Smooth muscle cell (in vitro differentiated cells): Measurements from ENCODE around the gene ATF7IP2. TPM values are rescaled to one million over a fixed set of nuclear protein-coding genes. Genes with fewer than 3 reads are reported as not detected.

Source experiments
- DNase-seq: peaks from one replicate; lab custom pipeline; 2025; ENCODE audit not compliant: unreplicated experiment; lab: John Stamatoyannopoulos, UW
- H2AFZ ChIP-seq: fragments of 200-600 bp; sonication (generic); 2 replicates; pipeline ENCODE4 v1.6.0; 2016; ENCODE audit warnings: antibody characterized with exemption, low read depth, mild to moderate bottlenecking
- H3F3A ChIP-seq: fragments of 200-600 bp; sonication (generic); 2 replicates; pipeline ENCODE4 v1.6.0; 2017; ENCODE audit warnings: antibody characterized with exemption, low read depth
- H3K27ac ChIP-seq: fragments of 200-600 bp; sonication (generic); 2 replicates; pipeline ENCODE4 v1.5.1; 2016; ENCODE audit warnings: low read depth, mild to moderate bottlenecking
- H3K27me3 ChIP-seq: fragments of 200-600 bp; sonication (generic); 2 replicates; pipeline ENCODE4 v1.6.1; 2016; ENCODE audit warnings: low read depth, mild to moderate bottlenecking
- H3K36me3 ChIP-seq: fragments of 200-600 bp; sonication (generic); 2 replicates; pipeline ENCODE4 v1.5.1; 2016; ENCODE audit warnings: low read depth
- H3K4me1 ChIP-seq: fragments of 200-600 bp; sonication (generic); 2 replicates; pipeline ENCODE4 v1.5.1; 2016; ENCODE audit warnings: low read depth
- H3K4me2 ChIP-seq: fragments of 200-600 bp; sonication (generic); 2 replicates; pipeline ENCODE4 v1.6.0; 2016; ENCODE audit warnings: mild to moderate bottlenecking
- H3K4me3 ChIP-seq: fragments of 200-600 bp; sonication (generic); 2 replicates; pipeline ENCODE4 v1.5.1; 2016; ENCODE audit warnings: mild to moderate bottlenecking
- H3K79me2 ChIP-seq: fragments of 200-600 bp; sonication (generic); 2 replicates; pipeline ENCODE4 v1.6.0; 2016; ENCODE audit warnings: low read depth, mild to moderate bottlenecking
- H3K9ac ChIP-seq: fragments of 200-600 bp; sonication (generic); 2 replicates; pipeline ENCODE4 v1.6.0; 2016; ENCODE audit warnings: low read depth
- H3K9me3 ChIP-seq: fragments of 200-600 bp; sonication (generic); replicated peaks from 2 replicates; pipeline ENCODE4 v1.5.1; 2016; ENCODE audit warnings: low read depth
- H4K20me1 ChIP-seq: fragments of 200-600 bp; sonication (generic); 2 replicates; pipeline ENCODE4 v1.6.0; 2016; ENCODE audit warnings: low read depth
- WGBS: methylation state at CpG from one replicate; pipeline ENCODE4 v1.1.7; 2016; ENCODE audit warnings: low lambda C conversion rate; 5-methylcytosine and 5-hydroxymethylcytosine counted together
- polyA plus RNA-seq: library from polyadenylated mRNA; unstranded; fragments of >200 nt; fragmentation: Nextera tagmentation; extraction: Ambion mirVana; gene quantifications from 2 replicates; pipeline ENCODE4 v1.2.1, GENCODE V29; 2016
- total RNA-seq: library from RNA; depleted of rRNA; stranded (reverse); fragments of >200 nt; gene quantifications from 2 replicates; pipeline ENCODE4 v1.2.3, GENCODE V29; 2014
- TF ChIP-seq, protein P1 (sequence below): fragments of 200-600 bp; sonication (generic); IDR thresholded peaks from 2 replicates; pipeline ENCODE4 v1.5.1; 2017; ENCODE audit warnings: borderline replicate concordance, mild to moderate bottlenecking, antibody characterized with exemption; ENCODE audit not compliant: insufficient read depth, poor library complexity, severe bottlenecking

Gene ATF7IP2, protein sequence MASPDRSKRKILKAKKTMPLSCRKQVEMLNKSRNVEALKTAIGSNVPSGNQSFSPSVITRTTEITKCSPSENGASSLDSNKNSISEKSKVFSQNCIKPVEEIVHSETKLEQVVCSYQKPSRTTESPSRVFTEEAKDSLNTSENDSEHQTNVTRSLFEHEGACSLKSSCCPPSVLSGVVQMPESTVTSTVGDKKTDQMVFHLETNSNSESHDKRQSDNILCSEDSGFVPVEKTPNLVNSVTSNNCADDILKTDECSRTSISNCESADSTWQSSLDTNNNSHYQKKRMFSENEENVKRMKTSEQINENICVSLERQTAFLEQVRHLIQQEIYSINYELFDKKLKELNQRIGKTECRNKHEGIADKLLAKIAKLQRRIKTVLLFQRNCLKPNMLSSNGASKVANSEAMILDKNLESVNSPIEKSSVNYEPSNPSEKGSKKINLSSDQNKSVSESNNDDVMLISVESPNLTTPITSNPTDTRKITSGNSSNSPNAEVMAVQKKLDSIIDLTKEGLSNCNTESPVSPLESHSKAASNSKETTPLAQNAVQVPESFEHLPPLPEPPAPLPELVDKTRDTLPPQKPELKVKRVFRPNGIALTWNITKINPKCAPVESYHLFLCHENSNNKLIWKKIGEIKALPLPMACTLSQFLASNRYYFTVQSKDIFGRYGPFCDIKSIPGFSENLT
- 4.3 and 5.6 TPM in 2 replicates for total RNA-seq
- polyA plus RNA-seq, result 4.7 and 6.7 TPM in 2 replicates

DNA sequence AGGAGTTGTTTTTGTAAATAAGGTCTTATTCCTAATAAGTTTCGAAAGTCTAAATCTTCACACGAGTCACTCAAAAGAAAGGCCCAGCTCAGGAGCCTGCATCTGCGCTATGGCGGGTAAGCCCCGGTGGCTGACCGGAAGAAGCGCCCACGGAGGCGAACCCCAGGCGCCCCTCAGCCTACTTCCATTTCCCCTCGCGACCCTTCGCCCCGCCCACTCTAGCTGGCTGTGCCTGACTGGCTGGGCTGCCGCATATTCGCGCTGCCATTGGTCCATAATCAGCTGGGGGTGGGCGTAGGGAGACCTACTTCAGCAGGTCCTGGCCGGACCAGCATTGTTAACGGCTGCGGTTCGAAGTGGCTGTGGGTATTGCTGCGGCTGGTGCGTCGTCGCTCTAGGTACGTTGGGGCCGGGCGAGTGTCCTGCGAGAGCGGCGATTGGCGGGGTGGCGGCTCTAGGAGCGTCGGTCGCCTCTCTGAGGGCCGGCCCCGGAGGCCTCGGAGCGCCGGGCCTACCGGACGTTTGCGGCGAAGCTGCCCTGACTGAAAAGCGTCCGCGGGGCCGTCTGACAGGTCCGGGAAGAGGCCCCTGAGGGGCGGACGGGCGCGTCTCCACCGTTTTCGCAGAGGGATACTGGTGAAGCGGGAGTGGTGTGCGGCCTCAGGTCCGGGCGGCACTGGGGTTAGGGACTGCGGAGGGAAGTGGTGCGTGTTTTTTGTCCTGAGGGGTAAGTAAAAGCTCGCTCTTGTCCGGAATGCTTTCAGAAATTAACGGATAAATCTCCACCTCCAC lies at the start of gene ATF7IP2:
Gene ATF7IP2, plus strand, starts transcription at position 337 of the 792 bp plus-strand sequence. CDS start 44,560 bp downstream, outside the sequence.
- 5% methylated on average over 65 of the region's 66 CpGs for WGBS
- TF ChIP-seq, protein P1, sequence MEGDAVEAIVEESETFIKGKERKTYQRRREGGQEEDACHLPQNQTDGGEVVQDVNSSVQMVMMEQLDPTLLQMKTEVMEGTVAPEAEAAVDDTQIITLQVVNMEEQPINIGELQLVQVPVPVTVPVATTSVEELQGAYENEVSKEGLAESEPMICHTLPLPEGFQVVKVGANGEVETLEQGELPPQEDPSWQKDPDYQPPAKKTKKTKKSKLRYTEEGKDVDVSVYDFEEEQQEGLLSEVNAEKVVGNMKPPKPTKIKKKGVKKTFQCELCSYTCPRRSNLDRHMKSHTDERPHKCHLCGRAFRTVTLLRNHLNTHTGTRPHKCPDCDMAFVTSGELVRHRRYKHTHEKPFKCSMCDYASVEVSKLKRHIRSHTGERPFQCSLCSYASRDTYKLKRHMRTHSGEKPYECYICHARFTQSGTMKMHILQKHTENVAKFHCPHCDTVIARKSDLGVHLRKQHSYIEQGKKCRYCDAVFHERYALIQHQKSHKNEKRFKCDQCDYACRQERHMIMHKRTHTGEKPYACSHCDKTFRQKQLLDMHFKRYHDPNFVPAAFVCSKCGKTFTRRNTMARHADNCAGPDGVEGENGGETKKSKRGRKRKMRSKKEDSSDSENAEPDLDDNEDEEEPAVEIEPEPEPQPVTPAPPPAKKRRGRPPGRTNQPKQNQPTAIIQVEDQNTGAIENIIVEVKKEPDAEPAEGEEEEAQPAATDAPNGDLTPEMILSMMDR, result no peak
- H3K79me2 ChIP-seq, result peaks cover 17% of the 10 kb centered on the region
- no peaks in the 10 kb centered on the region for H4K20me1 ChIP-seq
- peak within 1 kb of the TSS; percentile 99 for H3K4me2 ChIP-seq
- peak within 1 kb of the TSS; percentile 79 for H3K4me3 ChIP-seq
- H3K9ac ChIP-seq, result peak within 1 kb of the TSS; percentile 59
- H3K27me3 ChIP-seq, result no peaks in the 10 kb centered on the region
- peaks cover 8% of the 10 kb centered on the region for H3K4me1 ChIP-seq
- no peaks in the 10 kb centered on the region for H3K36me3 ChIP-seq
- H3K9me3 ChIP-seq, result no peaks in the 10 kb centered on the region
- peak within 1 kb of the TSS; percentile 35 for H3K27ac ChIP-seq
- H2AFZ ChIP-seq, result peak within 1 kb of the TSS; percentile 95
- peak; percentile 73 for DNase-seq
- H3F3A ChIP-seq, result no peaks in the 10 kb centered on the region

DNA sequence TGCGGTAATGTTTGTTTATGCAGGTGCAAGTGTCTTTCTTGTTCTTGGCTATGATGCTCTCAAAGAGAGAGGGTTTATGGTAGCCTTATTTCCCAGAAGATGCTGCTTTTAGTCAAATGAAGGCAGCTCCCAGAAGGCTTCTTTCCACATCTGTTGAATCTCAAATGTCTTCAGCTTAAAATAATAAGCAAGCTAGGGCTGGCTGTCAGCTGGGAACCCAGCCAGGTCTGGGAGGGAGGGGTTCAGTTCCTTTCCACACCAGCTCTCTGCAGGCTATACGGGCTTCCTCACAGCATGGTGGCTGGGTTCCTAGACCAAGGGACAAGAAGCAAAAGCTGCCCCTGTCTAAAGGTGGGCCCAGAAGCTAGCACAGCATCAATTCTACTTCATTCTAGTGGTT lies 47.4 kb upstream of the ATF7IP2 start:
- TF ChIP-seq, protein P1, result no peak
- no peak overlapping the region for H3K4me3 ChIP-seq

DNA sequence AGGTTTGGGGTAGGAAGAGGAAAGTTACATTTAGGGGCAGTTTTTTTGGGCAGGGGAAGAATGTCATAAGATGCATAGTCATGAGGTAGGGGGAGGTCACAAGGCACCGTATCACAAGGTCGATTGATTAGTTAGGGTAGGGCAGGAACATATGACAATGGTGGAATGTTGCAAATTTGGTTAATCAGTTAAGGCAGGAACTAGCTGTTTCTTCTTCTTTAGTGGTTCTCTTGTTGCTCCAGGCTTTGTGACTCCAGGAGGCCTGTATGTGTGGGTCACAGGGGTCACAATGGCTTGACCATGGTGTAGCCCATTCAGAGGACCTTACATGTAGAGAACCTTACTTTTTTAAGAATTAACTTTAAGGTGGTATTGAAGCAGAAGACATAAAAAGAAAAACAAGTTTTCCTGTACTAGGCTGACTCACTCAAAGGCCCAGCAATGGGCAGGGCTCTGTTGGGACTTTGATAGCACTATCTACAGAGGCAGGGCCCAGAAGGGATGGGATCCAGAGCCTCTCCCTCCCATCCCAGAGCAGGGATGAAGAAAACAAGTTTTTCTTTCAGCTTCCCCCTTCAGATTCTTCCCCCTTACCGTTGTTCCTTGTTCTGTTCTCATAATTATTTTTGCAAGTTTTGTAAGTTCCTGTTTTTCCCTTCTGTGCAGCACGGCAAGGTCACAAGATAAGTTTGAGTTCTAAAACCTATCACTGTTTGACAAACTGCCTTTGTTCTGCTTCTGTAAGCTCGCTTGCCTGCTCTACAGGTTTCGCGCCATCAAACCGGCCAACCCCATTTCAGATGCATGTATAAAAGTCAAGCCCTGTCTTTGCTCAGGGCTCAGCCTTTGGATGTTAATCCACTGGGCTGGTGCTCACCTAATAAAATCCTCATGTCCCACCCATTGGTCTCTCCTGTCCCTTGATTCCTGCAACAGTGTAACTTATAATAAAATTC lies 45.8 kb upstream of the ATF7IP2 start:
- DNase-seq, result no peak
- H3K9me3 ChIP-seq, result no peaks in the 10 kb centered on the region
- H4K20me1 ChIP-seq, result no peaks in the 10 kb centered on the region
- H3K27ac ChIP-seq, result no peak overlapping the region
- H3K4me3 ChIP-seq, result no peak overlapping the region
- H3K4me2 ChIP-seq, result no peak overlapping the region
- no peaks in the 10 kb centered on the region for H3K4me1 ChIP-seq
- no peaks in the 10 kb centered on the region for H3K36me3 ChIP-seq
- no peak overlapping the region for H3K9ac ChIP-seq
- TF ChIP-seq, protein P1, result no peak
- WGBS, result 92% methylated on average over 8 of the region's 8 CpGs
- H3K79me2 ChIP-seq, result no peaks in the 10 kb centered on the region
- no peaks in the 10 kb centered on the region for H3F3A ChIP-seq
- H3K27me3 ChIP-seq, result no peaks in the 10 kb centered on the region
- no peak overlapping the region for H2AFZ ChIP-seq

More for the DNA sequence above, 47.4 kb upstream of the ATF7IP2 start:
- Histone ChIP-seq H3F3A (no peaks in the 10 kb centered on the region), H3K4me2 (no peak overlapping the region), H3K27ac (no peak overlapping the region), H4K20me1 (no peaks in the 10 kb centered on the region), H3K4me1 (no peaks in the 10 kb centered on the region), H3K27me3 (no peaks in the 10 kb centered on the region), H3K9me3 (no peaks in the 10 kb centered on the region), H3K36me3 (no peaks in the 10 kb centered on the region), H2AFZ (no peak overlapping the region), H3K79me2 (no peaks in the 10 kb centered on the region), H3K9ac (no peak overlapping the region)
- 83% methylated on average over 2 of the region's 2 CpGs for WGBS
- no peak for DNase-seq
